ENCODE measurements around the gene KCTD15.

DNA sequence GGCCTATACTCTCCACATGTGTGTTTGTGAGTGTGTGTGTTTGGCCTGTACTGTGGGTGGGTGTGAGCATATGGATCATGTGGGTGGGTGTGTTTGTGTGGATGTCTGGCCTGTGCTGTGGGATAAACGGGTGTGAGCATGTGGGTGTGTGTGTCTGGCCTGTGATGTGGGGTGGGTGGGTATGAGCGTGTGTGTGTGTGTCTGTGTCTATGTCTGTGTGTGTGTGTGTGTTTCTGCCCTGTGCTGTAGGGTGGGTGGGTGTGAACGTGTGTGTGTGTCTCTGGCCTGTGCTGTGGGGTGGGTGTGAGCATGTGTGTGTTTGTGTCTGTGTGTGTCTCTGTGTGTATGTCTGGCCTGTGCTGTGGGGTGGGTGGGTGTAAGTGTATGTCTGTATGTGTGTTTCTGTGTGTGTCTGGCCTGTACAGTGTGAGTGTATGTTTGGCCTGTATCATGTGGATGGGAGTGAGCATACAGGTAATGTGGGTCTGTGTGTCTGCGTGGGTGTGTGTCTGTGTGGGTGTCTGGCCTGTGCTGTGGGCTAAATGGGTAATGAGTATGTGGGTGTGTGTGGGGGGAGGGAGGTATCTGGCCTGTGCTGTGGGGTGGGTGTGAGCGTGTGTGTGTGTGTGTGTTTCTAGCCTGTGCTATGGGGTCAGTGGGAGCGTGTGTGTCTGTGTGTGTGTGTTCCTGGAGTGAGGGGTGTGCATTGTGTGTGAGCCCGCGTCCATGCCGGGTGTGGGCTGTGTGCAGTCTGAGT lies 20.8 kb upstream of the KCTD15 start:
- TF ChIP-seq EP300 (IDR thresholded peaks at IDR 0.05) = no peak
- TF ChIP-seq CTCF (IDR thresholded peaks at IDR 0.05) = no peak
